ENCODE measurements around the gene DTX4. TPM values are rescaled to one million over a fixed set of nuclear protein-coding genes. Genes with fewer than 3 reads are reported as not detected.

The DTX4 gene
- total RNA-seq, 1 donor from 2014 or later: 16.1 TPM

DNA sequence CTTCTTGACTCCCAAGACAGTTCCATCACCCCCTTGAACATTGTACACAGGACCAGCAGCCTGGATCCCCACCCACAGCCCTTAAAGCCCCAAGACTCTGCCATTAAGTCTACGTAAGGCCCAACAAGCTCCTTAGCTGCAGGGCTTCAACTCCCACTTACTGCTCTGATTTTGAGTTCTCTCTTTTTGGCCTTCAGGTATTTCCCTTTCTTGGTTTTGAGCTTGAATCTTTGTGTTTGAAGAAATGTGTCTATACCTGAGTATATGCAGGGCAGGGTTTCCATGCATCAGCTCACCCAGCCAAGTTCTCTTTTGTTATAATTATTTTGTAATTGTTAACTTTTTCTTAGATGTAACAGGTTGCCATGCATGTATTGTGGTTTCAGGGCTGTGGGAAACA is 51.2 kb downstream of the DTX4 start:
- no peak overlapping the region for H3K27ac ChIP-seq (ENCODE audit: low read depth, low read length)
- Mint-ChIP-seq H3K9me3 (ENCODE audit: unreplicated experiment) (no peaks in the 10 kb centered on the region), H3K27ac (ENCODE audit: unreplicated experiment) (no peak overlapping the region), H3K4me1 (ENCODE audit: low read depth, unreplicated experiment) (peaks cover 4% of the 10 kb centered on the region), H3K4me3 (ENCODE audit: unreplicated experiment) (no peak overlapping the region), H3K27me3 (ENCODE audit: low read depth, unreplicated experiment) (peaks cover 13% of the 10 kb centered on the region), H3K36me3 (ENCODE audit: low read depth, unreplicated experiment) (no peaks in the 10 kb centered on the region)
- H2AFZ ChIP-seq (ENCODE audit: low read depth, low read length): no peak overlapping the region
- no peaks in the 10 kb centered on the region for H3K79me2 ChIP-seq (ENCODE audit: insufficient read depth, low read length)
- TF ChIP-seq, protein P1, sequence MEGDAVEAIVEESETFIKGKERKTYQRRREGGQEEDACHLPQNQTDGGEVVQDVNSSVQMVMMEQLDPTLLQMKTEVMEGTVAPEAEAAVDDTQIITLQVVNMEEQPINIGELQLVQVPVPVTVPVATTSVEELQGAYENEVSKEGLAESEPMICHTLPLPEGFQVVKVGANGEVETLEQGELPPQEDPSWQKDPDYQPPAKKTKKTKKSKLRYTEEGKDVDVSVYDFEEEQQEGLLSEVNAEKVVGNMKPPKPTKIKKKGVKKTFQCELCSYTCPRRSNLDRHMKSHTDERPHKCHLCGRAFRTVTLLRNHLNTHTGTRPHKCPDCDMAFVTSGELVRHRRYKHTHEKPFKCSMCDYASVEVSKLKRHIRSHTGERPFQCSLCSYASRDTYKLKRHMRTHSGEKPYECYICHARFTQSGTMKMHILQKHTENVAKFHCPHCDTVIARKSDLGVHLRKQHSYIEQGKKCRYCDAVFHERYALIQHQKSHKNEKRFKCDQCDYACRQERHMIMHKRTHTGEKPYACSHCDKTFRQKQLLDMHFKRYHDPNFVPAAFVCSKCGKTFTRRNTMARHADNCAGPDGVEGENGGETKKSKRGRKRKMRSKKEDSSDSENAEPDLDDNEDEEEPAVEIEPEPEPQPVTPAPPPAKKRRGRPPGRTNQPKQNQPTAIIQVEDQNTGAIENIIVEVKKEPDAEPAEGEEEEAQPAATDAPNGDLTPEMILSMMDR (IDR thresholded peaks at IDR 0.05; ENCODE audit: insufficient read depth, low read depth, low read length): no peak
- TF ChIP-seq EZH2 (IDR thresholded peaks at IDR 0.05; ENCODE audit: insufficient read depth, low read length): no peak
- FAIRE-seq (no peak), DNase-seq (ENCODE audit: low read depth) (no peak)
- H4K20me1 ChIP-seq (ENCODE audit: insufficient read depth, low read length): no peaks in the 10 kb centered on the region
- H3K27me3 ChIP-seq (ENCODE audit: insufficient read depth, low read length): peaks cover 10% of the 10 kb centered on the region
- H3K9me3 ChIP-seq (ENCODE audit: insufficient read depth, low read depth, low read length): no peaks in the 10 kb centered on the region
- H3K4me3 ChIP-seq (ENCODE audit: insufficient read depth, low read depth, low read length): no peak overlapping the region
- no peaks in the 10 kb centered on the region for H3K4me1 ChIP-seq (ENCODE audit: insufficient read depth, low read length)
- H3K4me2 ChIP-seq (ENCODE audit: low read length): no peak overlapping the region
- no peaks in the 10 kb centered on the region for H3K36me3 ChIP-seq (ENCODE audit: insufficient read depth, low read length)
- no peak overlapping the region for H3K9ac ChIP-seq (ENCODE audit: low read length)

DNA sequence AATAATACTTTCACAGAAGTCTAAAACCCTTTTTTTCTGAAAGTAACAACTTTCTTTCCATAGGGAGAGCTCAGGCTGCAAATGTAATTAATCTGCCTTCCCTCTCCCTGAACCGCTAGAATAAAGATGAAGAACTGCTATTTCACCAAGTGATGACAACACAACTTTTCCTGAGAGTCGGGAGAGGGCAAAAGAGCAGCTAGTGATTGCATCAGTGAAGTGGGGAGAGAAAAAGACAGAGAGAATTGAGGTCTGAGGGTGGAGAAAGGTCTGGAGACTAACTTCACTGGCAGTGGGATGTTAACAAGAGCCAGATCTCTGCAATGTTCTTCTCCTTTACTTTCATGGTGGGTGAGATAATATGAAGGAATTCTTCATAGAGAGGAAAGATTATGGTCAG is 51.7 kb downstream of the DTX4 start:
- no peak for TF ChIP-seq EZH2 (IDR thresholded peaks at IDR 0.05; ENCODE audit: insufficient read depth, low read length)
- TF ChIP-seq, protein P1 (IDR thresholded peaks at IDR 0.05; ENCODE audit: insufficient read depth, low read depth, low read length): no peak
- Mint-ChIP-seq H3K27me3 (ENCODE audit: low read depth, unreplicated experiment) (peaks cover 9% of the 10 kb centered on the region), H3K9me3 (ENCODE audit: unreplicated experiment) (no peaks in the 10 kb centered on the region), H3K4me1 (ENCODE audit: low read depth, unreplicated experiment) (peaks cover 4% of the 10 kb centered on the region), H3K27ac (ENCODE audit: unreplicated experiment) (peak overlapping the region; percentile 9), H3K4me3 (ENCODE audit: unreplicated experiment) (no peak overlapping the region), H3K36me3 (ENCODE audit: low read depth, unreplicated experiment) (no peaks in the 10 kb centered on the region)
- no peak overlapping the region for H3K4me2 ChIP-seq (ENCODE audit: low read length)
- DNase-seq (ENCODE audit: low read depth): no peak
- H3K4me1 ChIP-seq (ENCODE audit: insufficient read depth, low read length): no peaks in the 10 kb centered on the region
- H3K9me3 ChIP-seq (ENCODE audit: insufficient read depth, low read depth, low read length): no peaks in the 10 kb centered on the region
- no peaks in the 10 kb centered on the region for H4K20me1 ChIP-seq (ENCODE audit: insufficient read depth, low read length)
- peaks cover 7% of the 10 kb centered on the region for H3K27me3 ChIP-seq (ENCODE audit: insufficient read depth, low read length)
- H3K9ac ChIP-seq (ENCODE audit: low read length): no peak overlapping the region
- H3K36me3 ChIP-seq (ENCODE audit: insufficient read depth, low read length): no peaks in the 10 kb centered on the region
- H3K4me3 ChIP-seq (ENCODE audit: insufficient read depth, low read depth, low read length): no peak overlapping the region
- H3K79me2 ChIP-seq (ENCODE audit: insufficient read depth, low read length): no peaks in the 10 kb centered on the region
- no peak overlapping the region for H3K27ac ChIP-seq (ENCODE audit: low read depth, low read length)
- H2AFZ ChIP-seq (ENCODE audit: low read depth, low read length): no peak overlapping the region
- no peak for FAIRE-seq

DNA sequence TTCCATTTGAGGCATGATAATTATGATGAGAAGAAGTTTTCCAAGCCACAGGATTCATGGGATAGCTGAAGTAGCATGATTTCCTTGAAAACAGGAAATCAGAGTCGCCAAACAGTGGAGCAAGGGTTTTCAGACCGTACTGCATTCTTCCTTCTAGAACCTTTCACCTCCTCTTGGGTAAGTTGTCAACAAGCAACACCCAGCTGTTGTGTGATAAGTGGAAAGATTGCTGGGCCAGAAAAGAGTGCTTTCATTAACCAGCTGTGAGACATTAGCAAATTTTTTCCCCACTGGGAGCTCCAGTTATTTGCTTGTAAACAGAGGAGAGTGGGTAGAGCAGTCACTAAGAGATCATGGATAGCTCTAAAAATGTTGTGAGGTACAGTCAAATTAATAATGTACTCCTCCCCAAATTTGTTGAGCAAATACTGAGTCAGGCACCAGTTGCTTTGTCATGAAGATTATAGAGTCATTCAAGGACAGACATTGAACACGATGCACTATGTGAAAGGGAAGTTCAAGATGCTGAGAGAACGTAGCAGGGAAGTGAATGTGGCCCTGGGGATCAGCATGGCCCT is 52.5 kb downstream of the DTX4 start:
- TF ChIP-seq EZH2 (IDR thresholded peaks at IDR 0.05; ENCODE audit: insufficient read depth, low read length): no peak
- TF ChIP-seq, protein P1 (IDR thresholded peaks at IDR 0.05; ENCODE audit: insufficient read depth, low read depth, low read length): no peak
- no peak overlapping the region for H3K27ac Mint-ChIP-seq (ENCODE audit: unreplicated experiment)
- peaks cover 9% of the 10 kb centered on the region for H3K27me3 Mint-ChIP-seq (ENCODE audit: low read depth, unreplicated experiment)
- Histone ChIP-seq H3K79me2 (ENCODE audit: insufficient read depth, low read length) (no peaks in the 10 kb centered on the region), H3K4me3 (ENCODE audit: insufficient read depth, low read depth, low read length) (no peak overlapping the region), H3K27ac (ENCODE audit: low read depth, low read length) (no peak overlapping the region), H3K4me2 (ENCODE audit: low read length) (no peak overlapping the region), H3K27me3 (ENCODE audit: insufficient read depth, low read length) (peaks cover under 1% of the 10 kb centered on the region), H3K9ac (ENCODE audit: low read length) (no peak overlapping the region), H3K36me3 (ENCODE audit: insufficient read depth, low read length) (no peaks in the 10 kb centered on the region), H4K20me1 (ENCODE audit: insufficient read depth, low read length) (no peaks in the 10 kb centered on the region), H3K9me3 (ENCODE audit: insufficient read depth, low read depth, low read length) (no peaks in the 10 kb centered on the region), H3K4me1 (ENCODE audit: insufficient read depth, low read length) (no peaks in the 10 kb centered on the region), H2AFZ (ENCODE audit: low read depth, low read length) (no peak overlapping the region)
- H3K36me3 Mint-ChIP-seq (ENCODE audit: low read depth, unreplicated experiment): no peaks in the 10 kb centered on the region
- no peaks in the 10 kb centered on the region for H3K9me3 Mint-ChIP-seq (ENCODE audit: unreplicated experiment)
- H3K4me1 Mint-ChIP-seq (ENCODE audit: low read depth, unreplicated experiment): peaks cover 4% of the 10 kb centered on the region
- FAIRE-seq (no peak), DNase-seq (ENCODE audit: low read depth) (no peak)
- no peak overlapping the region for H3K4me3 Mint-ChIP-seq (ENCODE audit: unreplicated experiment)

Measured in astrocyte (in vitro differentiated cells and primary cell).